HG02852 (cell line): Measurements from ENCODE around the gene TMEM126B.
A peak's percentile ranks its signal among the peaks of the same experiment; 100 is the strongest.

Experiments used
- ATAC-seq: cut with Tn5 transposase; IDR thresholded peaks from one replicate; pipeline ENCODE4 v1.9.1; 2021; ENCODE audit warnings: mild to moderate bottlenecking, moderate library complexity; ENCODE audit not compliant: unreplicated experiment

Gene TMEM126B

DNA sequence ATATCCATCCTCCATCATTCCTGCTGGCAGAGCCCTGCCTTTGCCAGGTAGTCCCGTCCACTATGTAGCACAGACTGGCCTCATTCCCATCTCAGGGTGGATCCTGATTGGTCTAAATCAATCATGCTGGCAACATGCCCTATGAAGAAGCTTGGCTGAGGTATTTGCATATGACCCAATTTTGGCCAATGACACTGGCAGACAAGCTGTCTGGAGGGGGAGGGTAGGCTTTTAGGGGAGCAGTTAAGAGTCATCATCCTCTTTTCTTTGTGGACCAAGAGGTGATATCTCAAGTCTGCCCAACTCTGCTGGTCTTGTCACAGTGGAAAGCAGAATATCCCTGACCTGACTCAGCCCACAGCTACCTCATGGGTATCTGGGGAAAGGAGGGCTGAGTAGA, 52.5 kb downstream of the TMEM126B start:
- no peak for ATAC-seq

GRCh38 chr11:85682330-85683305, 54.2 kb downstream of the TMEM126B start:
- peak; percentile 89 for ATAC-seq

DNA sequence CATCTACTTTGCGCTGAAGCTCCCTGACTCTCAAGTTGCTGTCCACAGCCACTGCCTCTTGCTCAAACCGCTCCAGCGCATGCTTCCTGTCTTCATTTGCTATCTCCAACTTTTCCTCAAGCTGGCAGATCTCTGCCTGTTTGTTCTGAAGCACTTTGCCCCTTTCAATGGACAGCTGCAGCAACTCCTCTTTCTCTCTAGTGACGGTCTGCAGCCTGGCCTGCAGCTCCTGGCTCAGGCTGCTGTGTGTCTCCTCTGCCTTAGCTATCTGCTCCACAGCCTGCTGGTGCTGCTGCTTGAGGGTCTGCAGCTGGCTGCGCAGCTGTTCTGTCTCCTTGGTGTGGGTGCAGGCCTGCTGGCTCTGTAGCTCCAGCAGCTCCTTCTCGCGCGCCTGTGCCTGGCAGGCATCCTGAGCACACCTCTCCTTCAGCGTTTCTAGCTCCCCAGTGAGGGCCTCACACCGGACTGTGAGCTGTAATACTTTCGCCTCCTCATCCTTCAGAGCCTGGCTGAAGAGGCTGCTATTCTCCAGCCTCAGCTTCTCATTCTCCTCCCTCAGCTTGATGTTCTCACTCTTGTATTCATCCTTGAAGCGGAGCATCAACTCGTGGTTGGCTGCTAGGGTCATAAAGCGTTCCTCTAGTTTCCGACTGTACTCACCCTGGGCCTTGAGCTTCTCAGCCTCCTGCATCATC, 56.9 kb downstream of the TMEM126B start:
- ATAC-seq = no peak

DNA sequence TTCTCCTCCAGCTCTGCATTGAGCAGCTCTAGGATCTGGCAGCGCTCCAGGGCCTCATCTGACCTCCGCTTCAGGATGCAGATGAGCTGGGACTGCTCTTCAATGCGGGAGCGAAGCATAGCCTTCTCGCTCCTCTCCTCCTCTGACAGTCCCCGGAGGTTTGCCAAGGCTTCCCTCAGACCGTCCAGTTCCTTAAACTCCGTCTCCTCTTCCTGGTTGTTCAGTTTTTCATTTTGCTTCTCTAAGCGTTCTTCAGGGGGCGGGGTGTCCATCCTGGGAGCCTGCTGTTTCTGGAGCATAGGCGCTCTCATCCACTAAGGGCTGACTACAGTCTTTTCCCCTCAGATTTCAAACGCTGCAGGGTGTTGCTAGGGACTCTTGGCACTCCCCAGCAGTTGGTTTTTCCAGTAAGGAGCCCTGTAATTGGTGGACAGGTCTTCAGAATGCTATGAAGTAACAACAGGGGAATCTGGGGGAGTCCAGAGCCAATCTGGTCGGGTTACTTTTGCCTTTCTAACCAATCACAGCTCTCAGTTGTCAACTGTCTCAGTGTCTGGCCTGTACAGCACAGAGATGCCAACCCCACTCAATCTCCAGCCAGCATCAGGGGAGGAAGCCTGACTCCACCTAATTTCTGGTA, 57.5 kb downstream of the TMEM126B start, which contains the start of gene CCDC89:
Gene CCDC89, minus strand, starts transcription at position 376 of the 640 bp plus-strand sequence. Its CDS starts 65 bp downstream, at position 311.
- no peak for ATAC-seq
